Measurements from ENCODE around the gene CD24. TPM values are rescaled to one million over a fixed set of nuclear protein-coding genes. Genes with fewer than 3 reads are reported as not detected.

The CD24 gene
- total and polyA plus RNA-seq, 10 of the 15 experiments (the other 5 are each of a cell fraction or from before 2014, with no cell fraction given), result 0.19 to 21.2 (median 9.0) TPM

GRCh38 chr6:106964099-106964498 is 10.4 kb downstream of the CD24 start:
- no peaks in the 10 kb centered on the region for H3K79me2 ChIP-seq (ENCODE audit: control insufficient read depth, insufficient read depth, low read length)
- BruUV-seq (replicated peaks), result no TSS peak
- TF ChIP-seq HCFC1 (IDR thresholded peaks at IDR 0.05; ENCODE audit: low read length) (no peak), RELA (IDR thresholded peaks at IDR 0.05; ENCODE audit: borderline replicate concordance, partially characterized antibody) (no peak), IRF5 (IDR thresholded peaks at IDR 0.05; ENCODE audit: borderline replicate concordance) (no peak), POLR2AphosphoS5 (IDR thresholded peaks at IDR 0.05; ENCODE audit: low read length) (no peak), SIX5 (IDR thresholded peaks at IDR 0.05; ENCODE audit: low read depth, low read length, severe bottlenecking) (no peak), CBFB (IDR thresholded peaks at IDR 0.05; ENCODE audit: low read depth) (no peak), USF1 (IDR thresholded peaks at IDR 0.05; ENCODE audit: borderline replicate concordance, extremely low read length, insufficient read depth, low read depth, low read length) (no peak), MLLT1 (IDR thresholded peaks at IDR 0.05) (no peak), BHLHE40 (IDR thresholded peaks at IDR 0.05; ENCODE audit: borderline replicate concordance in 1 of 2, low read depth in 2 of 2, low read length in 1 of 2) (no peak), NRF1 (conservative IDR thresholded peaks at IDR 0.05; ENCODE audit: low read depth, low read length) (no peak), DPF2 (IDR thresholded peaks at IDR 0.05) (no peak), CEBPZ (IDR thresholded peaks at IDR 0.05; ENCODE audit: low read depth, low read length) (no peak), E4F1 (IDR thresholded peaks at IDR 0.05; ENCODE audit: borderline replicate concordance, partially characterized antibody) (no peak)

More at GRCh38 chr6:106964099-106964498, 10.4 kb downstream of the CD24 start:
- no peaks in the 10 kb centered on the region for H3K4me1 ChIP-seq (ENCODE audit: control insufficient read depth, insufficient read depth, low read length)
- no peak overlapping the region for H3K27ac ChIP-seq (ENCODE audit: control insufficient read depth, insufficient read depth)
- H3K27me3 ChIP-seq (replicated peaks in 1 of 2; ENCODE audit: control insufficient read depth in 2 of 2, insufficient read depth in 2 of 2, low read length in 1 of 2), result no peaks in the 10 kb centered on the region
- ChIA-PET POLR2A (interaction anchor here (0.6 kb wide), 1 partner anchor 67 kb away, joined by 4 read pairs; no protein-coding TSS in a partner anchor), CTCF (interaction anchor here (2.1 kb wide), 1 partner anchor 15 kb away, joined by 5 read pairs; no protein-coding TSS in a partner anchor), SMC1A (ENCODE audit: uncharacterized antibody, unreplicated experiment) (no interaction called here), RAD21 (ENCODE audit: unreplicated experiment) (no interaction called here)
- ATAC-seq (no peak), DNase-seq (ENCODE audit: low read depth, low spot score) (no peak), FAIRE-seq (no peak)
- no peaks in the 10 kb centered on the region for H3K9me3 ChIP-seq (replicated peaks; ENCODE audit: control insufficient read depth, insufficient read depth, low read length)
- H3K4me2 ChIP-seq (ENCODE audit: control insufficient read depth, insufficient read depth), result no peak overlapping the region
- 0% methylated on average over 1 of the region's 1 CpG for whole genome bisulfite sequencing (ENCODE audit: insufficient coverage, insufficient replicate concordance, low lambda C conversion rate, missing lambda C conversion rate)
- no peaks in the 10 kb centered on the region for H4K20me1 ChIP-seq (ENCODE audit: control insufficient read depth, insufficient read depth)
- no peak overlapping the region for H3K9ac ChIP-seq (ENCODE audit: control insufficient read depth, insufficient read depth, low read length)
- in situ Hi-C loops (cut with MboI), result no loop called here
- intact Hi-C loops (cut with micrococcal nuclease; ENCODE audit: unreplicated experiment), result no loop called here
- no peak overlapping the region for H2AFZ ChIP-seq (ENCODE audit: control insufficient read depth, low read depth, low read length)
- H3K4me3 ChIP-seq, result no peak overlapping the region
- H3K36me3 ChIP-seq (ENCODE audit: control insufficient read depth in 2 of 2, insufficient read depth in 2 of 2, low read length in 1 of 2), result no peaks in the 10 kb centered on the region
